Epithelial cell of esophagus (primary cell): ENCODE results near the gene ITGB2.

Experiments used
- DNase-seq: peaks from one replicate; pipeline ENCODE4 v3.0.0; 2010; ENCODE audit warnings: low read depth
- H3K4me3 ChIP-seq: 2 replicates; pipeline ENCODE4 v1.5.1; 2011; ENCODE audit warnings: mild to moderate bottlenecking, low read length, control low read depth
- TF ChIP-seq, protein P1 (sequence below): IDR thresholded peaks from 2 replicates; pipeline ENCODE4 v1.5.1; 2011; ENCODE audit warnings: low read depth, mild to moderate bottlenecking, low read length, control low read depth, inconsistent platforms; ENCODE audit not compliant: insufficient read depth; ENCODE audit errors: missing control alignments

ITGB2 gene

DNA sequence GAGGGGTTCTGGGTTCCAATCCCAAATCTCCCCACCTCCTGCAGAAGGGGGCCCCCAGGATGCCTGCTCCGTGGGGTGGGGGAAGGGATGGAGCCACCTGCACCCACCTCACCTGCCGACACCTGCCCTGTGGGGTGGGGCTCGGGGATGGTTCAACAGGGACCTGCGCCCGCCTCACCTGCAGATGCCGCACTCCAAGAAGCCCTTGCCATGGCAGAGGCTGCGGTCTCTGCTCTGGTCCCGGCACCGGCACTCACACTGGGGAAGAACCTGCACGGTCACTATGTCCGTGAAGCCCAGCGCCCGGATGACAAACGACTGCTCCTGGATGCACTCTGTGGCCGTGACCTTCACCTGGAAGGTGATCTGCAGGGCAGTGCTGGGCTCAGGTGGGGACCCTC lies 29.1 kb downstream of the ITGB2 start:
- no peak overlapping the region for H3K4me3 ChIP-seq
- no peak for DNase-seq
- TF ChIP-seq, protein P1, sequence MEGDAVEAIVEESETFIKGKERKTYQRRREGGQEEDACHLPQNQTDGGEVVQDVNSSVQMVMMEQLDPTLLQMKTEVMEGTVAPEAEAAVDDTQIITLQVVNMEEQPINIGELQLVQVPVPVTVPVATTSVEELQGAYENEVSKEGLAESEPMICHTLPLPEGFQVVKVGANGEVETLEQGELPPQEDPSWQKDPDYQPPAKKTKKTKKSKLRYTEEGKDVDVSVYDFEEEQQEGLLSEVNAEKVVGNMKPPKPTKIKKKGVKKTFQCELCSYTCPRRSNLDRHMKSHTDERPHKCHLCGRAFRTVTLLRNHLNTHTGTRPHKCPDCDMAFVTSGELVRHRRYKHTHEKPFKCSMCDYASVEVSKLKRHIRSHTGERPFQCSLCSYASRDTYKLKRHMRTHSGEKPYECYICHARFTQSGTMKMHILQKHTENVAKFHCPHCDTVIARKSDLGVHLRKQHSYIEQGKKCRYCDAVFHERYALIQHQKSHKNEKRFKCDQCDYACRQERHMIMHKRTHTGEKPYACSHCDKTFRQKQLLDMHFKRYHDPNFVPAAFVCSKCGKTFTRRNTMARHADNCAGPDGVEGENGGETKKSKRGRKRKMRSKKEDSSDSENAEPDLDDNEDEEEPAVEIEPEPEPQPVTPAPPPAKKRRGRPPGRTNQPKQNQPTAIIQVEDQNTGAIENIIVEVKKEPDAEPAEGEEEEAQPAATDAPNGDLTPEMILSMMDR, result no peak

DNA sequence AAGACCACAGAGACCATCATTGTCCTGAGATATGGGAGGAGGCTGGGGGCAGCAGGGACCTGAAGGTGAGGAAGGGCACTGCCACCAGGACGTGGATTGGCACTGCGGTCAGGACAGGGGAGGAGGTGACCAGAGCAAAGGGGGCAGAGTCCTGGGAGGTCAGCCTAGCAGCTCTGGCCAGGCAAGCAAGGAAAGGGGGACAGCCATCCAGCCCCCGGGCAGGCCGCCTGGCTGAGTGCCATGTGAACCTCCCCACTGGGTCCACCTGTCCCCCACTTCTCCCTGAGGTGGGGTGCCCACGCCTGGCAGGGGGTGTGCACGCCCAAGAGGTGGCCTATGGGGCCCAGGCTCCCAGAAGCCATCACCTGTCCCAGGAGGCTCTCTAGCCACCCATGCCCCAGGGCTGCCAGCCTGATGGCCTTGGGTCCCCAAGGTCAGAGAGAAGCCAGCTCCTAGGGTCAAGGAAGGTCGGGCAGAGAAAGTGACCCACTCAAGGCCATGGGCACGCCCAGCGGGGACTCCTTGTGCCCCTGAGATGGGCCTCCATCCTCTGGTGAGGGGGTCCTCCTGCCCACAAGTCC lies 29.6 kb downstream of the ITGB2 start:
- H3K4me3 ChIP-seq, result no peak overlapping the region
- TF ChIP-seq, protein P1, result no peak
- no peak for DNase-seq

DNA sequence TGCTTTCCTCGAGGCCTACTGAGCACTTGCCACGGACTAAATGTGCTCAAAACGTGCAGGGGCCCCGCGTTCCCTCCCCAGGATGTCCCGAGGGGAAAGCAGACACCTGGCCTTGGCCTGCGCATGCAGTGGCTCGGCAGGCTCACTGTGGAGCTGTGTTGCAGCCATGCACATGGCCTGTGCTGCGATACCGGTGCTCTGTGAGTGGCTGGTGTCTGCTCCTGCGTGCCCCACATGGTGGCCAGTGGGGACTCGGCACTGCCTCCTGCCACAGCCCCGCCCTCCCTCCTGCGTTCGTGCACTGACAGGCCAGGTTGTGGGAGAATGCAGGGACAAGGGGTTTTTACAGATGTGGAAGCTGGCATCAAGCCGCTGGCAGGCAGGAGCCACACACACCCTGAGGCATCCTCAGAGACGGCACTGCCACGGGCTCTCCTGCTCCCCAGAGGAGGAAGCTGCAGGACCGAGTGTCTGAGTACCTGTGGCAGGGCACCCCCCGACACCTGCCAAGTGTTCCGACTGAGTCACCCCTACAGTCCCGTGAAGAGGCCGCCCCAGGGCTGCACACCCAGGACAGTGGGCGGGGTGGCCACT lies 30.3 kb downstream of the ITGB2 start:
- H3K4me3 ChIP-seq, result no peak overlapping the region
- TF ChIP-seq, protein P1, result no peak
- DNase-seq, result no peak

DNA sequence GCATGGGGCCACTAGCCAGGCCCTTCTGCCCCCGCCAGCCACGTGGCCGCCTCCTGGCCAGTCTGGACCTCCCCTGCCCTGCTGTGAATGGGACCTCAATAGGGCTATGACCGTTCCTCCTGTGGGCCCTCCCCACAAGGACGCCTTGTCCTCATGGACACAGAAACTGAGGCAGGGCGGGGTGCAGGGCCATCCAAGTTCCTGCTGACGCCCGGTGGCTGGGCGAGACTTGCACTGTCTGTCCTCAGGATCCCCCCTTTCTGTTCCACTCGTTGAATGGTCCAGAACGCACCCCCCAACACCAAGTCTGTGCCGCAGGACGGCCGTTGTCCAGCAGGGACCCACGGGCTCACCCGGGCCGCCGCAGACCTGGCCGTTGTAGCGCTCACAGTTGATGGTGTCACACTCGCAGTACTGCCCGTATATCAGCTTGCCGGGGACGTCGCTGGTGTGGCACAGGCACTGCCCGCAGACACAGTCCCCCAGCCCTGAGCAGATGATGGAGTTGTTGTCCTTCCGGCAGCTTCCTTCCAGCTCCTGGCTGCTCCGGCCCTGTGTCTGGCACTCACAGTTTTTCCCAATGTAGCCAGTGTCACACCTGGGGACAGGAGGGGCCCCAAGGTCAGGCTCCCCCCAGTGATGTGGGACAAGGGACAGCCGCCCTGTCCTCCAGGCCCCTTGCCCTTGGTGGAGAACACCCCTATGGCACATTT lies 30.9 kb downstream of the ITGB2 start:
- H3K4me3 ChIP-seq, result no peak overlapping the region
- TF ChIP-seq, protein P1, result no peak
- no peak for DNase-seq

DNA sequence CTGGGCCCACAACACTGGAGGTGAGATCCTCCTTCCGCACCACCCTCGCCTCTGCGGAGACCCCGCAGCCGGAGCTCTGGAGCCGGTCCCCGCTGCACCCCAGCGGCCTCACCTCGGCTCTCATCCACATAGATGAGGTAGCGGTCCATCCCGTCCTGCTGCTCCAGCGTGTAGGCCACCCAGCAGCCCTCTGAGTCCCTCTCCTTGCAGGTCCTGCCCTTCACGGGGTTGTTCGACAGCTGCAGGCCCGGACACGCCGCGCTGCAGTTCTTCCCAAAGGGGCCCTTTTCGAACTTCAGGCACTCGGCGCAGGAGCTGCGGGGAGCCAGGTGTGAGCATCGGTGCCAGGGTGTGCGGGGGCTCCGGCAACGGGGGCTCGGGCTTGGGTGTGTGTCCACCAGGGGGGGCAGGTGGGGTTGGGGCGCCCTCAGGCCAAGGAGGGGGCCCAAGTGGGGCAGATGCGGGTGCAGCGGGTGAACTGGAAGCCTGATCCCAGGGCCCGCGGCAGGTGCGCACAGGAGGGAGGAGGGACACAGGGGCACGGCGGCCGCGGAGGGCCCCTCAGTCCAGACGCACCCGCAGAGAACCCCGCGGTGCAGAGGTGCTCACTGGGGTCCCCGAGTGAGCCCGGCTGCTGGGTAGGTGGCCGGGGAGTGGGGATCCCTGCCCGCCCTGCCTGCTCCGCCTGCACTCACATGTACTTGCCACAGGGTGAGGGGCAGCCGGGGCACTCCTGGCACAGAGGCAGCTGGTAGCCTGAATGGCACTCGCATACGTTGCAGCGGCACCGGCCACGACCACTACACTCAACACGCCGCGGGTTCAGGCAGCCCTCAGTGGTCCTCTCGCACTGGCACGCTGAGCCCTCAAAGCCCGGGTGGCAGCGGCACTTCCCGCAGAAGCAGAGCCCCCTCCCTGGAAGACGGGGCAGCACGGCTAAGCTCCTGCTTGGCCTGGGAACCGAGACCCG lies 31.8 kb downstream of the ITGB2 start:
- DNase-seq, result no peak
- TF ChIP-seq, protein P1, result no peak

DNA sequence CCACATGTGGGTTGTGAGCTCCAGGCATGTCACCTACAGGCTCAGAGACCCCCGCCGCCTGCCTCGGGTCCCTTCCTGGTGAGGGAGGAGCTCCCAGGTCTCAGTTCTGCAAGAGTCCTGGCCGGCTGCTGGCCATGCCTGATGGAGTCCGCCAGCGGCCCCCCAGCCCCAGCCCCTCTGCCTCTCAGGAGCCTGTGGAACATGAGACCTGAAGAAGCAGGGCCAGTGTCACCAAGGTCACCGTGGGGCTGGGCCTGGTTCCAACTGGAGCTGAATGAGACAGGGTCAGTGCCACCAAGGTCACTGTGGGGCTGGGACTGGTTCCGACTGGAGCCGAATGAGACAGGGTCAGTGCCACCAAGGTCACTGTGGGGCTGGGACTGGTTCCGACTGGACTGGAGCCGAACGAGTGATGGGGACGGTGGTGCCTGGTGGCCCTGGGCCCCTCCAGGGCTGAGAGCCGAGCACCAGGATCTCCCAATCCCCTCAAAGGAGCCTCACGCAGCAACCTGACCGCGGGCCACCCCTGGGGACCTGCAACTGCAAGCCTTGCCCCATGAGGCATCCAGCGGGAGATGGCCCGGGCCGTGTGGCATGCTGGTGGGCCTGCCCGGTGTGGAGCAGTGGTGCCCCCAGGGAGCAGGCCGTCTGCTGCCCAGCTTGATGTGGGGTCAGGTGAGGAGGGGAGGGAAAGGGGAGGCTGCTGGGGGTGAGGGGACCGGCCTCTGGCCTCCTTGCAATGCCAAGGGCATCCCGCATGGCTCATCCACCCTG lies 32.7 kb downstream of the ITGB2 start:
- TF ChIP-seq, protein P1, result no peak
- no peak overlapping the region for H3K4me3 ChIP-seq
- no peak for DNase-seq

More for the DNA sequence above, 31.8 kb downstream of the ITGB2 start:
- no peak overlapping the region for H3K4me3 ChIP-seq
